Measurements from ENCODE around the gene NR4A1.

NR4A1 gene

DNA sequence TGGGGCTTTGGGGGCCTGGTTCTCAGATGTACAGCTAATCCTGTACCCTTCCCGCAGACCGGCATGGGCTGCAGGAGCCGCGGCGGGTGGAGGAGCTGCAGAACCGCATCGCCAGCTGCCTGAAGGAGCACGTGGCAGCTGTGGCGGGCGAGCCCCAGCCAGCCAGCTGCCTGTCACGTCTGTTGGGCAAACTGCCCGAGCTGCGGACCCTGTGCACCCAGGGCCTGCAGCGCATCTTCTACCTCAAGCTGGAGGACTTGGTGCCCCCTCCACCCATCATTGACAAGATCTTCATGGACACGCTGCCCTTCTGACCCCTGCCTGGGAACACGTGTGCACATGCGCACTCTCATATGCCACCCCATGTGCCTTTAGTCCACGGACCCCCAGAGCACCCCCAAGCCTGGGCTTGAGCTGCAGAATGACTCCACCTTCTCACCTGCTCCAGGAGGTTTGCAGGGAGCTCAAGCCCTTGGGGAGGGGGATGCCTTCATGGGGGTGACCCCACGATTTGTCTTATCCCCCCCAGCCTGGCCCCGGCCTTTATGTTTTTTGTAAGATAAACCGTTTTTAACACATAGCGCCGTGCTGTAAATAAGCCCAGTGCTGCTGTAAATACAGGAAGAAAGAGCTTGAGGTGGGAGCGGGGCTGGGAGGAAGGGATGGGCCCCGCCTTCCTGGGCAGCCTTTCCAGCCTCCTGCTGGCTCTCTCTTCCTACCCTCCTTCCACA is 7.6 kb downstream of the NR4A1 start:
- no peak for DNase-seq (ENCODE audit: low read depth, low spot score)

DNA sequence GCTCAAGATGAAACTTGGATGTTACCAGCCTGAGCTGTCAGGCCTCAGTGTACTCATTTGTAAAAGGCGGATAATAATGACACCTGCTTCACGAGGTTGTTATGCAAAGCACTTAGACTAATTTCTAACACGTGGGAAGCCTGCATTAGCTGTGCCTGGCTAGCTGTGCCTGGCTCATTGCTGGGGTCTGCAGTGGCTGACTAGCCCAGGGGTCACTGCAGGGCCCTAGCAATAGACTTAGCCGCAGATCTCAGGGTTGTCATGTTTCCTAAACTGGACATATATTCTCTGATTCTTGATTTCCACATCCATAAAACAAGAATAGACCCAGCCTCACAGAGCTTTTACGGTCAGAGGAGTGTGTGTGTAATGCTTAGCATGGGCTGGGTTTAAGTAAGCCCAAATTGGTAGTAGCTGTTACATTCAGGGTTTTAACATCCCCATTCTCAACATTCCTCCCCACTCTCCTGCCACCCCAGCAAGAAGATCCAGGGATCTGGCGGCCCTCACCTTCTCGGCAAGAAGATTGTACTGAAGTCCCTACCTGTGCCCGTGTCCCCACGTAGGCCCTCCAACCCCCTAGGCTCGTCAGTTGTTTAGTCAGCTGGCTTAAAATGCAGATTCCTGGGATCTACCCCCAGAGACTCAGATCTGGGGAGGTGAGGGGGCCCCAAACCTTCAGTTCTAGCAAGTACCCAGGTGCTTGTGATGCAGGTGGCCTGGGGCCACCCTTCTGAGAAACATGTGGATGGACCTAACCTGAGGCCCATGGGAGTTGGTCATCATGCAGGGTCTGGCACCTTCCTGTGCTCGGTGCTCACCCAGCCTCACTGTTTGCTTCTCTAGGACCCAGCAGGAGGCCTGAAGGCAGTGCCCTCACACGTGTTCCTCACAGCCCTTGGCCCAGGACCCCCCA is 8.6 kb downstream of the NR4A1 start:
- DNase-seq (ENCODE audit: low read depth, low spot score): no peak

DNA sequence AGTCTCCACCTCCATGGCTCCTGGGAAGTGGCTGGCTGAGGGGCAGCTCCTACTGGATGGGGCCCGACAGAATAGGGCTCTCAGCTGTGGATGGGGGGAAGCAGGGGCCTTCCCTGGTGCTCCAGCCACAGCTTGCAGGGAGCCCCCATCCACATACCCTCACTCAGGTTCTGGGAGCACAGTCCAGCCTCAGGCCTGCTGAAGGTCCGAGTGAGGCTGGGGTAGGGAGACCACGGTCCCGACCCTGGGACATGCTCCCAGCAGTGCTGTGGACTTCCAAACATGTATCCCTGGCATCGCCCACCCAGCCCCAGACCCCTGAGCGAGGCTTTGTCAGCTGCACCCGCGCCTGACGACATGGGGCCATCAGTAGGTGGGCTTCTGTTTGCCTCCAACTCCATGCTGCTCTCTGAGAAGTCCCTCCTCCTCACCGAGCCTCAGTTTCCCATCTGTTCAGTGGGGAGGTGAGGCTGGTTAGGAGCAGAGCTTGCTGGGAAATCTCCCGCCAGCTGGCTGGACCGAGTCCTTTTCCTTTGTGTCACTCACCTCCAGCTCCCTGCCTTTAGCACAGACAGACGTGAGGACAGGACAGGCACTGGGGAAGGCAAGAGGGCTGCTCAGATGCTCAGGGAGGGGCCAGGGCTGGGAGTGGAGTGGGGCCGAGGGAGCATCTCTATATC is 9.4 kb downstream of the NR4A1 start:
- no peak for DNase-seq (ENCODE audit: low read depth, low spot score)

DNA sequence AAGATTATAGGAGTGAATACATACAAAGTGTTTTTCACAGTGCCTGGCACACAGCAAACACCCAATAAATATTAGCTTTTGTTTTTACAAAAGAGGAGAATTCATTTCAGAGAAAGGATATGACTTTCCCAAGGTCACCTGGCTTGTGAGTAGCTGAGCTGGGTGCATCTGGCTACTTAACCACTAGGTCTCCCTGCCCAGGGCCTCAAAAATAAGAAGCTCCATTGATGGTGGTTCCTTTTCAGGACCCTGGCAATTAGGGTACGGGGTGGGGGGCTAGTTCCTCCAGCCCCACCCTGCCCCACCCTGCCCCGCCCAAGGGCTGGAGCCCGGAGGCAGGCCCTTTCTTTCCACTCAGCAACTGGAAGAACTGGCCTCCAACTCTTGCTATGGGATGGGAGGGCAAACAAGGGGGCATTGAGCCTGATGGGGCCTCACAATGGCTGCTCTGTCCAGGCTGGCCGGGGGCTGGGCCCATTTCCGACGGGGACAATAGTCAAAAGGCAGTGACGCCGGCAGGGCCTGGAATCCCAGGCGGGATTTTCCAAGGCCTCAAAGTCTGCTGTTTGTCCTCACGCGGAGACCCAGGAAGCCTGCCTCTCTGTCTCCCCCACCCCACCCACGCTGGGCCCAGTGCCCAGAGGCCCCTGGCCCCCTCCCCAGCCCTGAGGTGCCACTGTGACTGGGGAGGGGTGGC is 10.4 kb downstream of the NR4A1 start:
- no peak for DNase-seq (ENCODE audit: low read depth, low spot score)

DNA sequence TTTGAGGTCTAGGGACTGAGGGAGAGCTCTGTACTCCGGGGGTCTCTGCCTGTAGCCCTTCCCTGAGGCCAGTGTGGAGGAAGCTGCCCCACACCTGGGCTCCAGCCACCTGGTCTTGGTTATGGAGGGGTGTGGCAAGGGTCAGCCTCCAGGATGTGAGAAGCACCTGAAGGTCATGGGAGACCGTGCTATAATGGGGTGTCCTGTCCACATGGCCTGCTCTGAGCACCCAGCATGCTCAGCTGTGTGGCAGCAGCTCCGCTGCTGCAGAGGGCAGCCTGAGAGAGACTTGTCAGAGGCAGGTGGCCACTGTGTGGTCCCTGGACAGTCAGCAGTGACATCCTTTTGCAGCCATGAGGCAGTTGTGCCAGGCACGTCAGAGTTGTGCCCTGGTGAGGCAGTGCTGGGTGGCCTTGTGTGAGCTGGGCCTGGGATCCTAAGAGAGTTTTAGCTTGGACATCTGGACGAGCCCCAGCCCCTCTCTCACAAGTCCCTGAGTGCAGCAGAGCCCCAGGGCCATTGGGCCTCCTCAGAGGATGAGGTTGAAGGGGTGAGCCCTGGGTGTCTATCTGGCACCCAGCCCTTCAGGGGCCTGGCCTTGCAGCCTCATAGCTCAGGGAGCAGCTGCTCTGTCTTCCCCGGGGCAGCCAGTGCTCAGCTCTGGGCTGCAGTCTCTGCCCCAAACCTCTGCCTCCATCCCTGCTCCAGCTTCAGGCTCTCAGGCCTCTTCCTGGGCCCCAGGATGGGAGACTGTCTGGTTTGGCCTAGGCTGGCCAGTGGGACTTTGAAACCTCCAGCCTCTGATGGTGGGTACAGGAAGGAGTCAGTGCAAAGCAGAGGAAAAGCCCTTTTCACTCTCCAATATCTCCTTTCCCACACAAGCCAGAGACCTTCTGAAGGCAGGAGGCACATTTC is 11.2 kb downstream of the NR4A1 start:
- DNase-seq (ENCODE audit: low read depth, low spot score): no peak

DNA sequence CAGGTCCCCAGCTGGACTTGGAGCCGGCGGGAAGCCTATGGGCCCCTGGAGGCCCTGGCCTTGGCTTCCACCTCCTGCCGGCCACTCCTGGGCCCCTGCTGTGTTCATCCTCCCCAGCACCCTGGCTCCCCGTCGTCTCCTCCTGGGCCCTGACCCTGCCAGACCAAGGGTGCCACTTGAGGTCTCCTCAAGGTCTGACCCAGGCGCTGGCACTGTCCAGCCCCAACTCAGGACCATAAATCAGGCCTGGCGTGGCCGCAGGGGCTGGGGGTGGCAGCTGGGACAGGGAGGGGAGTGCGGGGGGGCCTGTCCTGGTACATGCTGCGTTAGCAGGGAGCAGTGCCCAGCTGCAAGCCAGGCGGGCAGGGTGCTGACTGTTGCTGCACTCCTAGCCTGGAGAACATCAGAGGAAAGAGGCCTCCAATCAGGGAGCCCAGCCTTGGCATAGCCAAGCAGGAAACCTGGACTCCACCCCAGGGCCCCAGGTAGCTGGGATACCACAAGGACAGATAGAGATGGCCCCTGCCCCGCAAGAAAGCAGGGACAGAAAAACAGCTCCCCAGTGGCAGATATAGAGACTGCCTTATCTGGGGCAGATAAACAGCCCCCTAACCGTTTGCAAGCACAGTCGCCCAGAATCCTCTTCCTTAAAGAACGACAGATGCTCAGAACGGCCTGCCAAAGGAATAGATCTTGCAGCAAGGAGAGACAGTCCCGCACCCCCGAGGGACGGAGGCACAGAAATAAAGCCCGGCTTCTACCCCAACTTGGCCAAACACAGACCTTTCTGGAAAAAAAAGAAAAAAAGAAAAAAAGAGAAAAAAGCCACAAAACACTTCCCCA is 12.1 kb downstream of the NR4A1 start:
- no peak for DNase-seq (ENCODE audit: low read depth, low spot score)

DNA sequence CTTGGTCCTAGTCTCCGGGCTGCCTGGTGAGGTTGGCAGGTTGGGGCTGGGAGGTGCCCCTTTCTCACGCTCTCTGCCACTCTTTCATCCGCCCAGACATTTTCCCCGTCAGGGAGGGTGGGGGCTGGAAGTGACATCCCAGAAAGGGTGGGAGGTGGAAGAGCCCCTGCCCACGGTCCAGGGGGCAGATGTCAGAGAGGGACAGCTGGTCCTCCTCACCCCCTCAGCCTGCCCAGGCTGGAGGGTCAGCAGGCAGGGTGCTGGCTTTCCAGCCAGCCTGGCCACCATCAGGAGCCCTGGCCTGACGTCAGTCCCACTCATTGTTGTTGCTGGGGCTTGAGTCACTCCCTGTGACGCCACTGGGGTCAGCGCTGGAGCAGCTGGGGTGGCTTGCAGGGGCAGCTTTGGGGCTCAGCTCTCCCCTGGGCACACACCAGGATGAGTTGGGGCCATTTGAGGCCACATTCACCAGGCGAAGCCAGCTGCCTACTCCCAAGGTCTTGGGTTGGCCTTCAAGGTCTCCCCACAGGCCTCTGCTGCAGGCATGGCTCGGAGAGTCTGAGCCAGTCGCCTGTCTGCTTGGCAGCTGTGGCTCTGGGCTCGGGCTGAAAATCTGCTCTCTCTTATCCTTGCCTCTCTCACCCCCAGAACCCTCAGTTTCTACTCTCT is 12.9 kb downstream of the NR4A1 start:
- DNase-seq (ENCODE audit: low read depth, low spot score): no peak

DNA sequence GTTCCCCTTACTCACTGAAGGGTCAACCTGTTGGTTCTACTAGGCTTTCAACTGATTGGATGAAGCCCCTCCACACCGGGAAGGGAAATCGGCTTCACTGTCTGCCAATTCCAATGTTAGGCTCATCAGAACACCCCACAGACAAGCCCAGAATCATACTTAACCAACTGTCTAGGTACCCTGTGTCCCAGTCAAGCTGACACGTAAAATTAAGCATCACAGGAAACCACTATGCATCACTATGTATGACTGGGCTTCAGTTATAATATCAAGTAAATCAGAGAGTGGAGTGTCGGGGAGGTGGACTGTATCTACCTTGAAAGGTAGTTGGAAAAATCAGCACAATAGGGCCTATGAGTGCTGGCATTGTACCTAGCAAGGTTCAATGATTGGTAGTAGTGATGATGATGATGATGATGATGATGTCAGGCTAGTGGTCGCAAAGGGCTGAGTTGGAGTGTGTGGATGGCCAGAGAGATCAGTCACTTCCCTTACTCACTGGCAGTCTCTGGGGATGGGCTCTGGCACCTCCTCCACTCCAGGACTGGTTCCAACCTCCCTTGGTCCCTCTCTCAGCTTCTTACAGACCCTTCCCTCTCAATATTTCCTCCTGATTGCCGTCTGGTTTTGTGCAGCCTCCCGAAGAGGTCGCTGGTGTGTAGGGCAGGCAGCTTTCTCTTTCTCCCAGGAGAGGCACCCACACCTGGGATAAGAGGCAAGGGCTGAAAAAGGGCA is 15.3 kb downstream of the NR4A1 start:
- no peak for DNase-seq (ENCODE audit: low read depth, low spot score)

DNA sequence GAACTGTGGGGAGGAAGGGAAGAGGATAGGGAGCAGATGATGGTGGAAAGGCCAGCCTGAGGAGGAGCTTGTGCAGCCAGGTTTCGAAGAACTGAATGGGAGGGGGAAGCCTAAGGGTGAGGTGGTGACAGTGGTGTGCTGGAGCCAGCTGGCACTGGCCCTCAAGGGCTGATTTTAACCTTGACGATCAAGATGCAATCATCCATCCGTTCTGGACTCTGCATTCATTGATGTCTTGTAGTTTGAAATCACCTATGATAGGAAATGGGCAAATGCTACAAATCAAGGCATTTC is 15.8 kb downstream of the NR4A1 start:
- DNase-seq (ENCODE audit: low read depth, low spot score): no peak

DNA sequence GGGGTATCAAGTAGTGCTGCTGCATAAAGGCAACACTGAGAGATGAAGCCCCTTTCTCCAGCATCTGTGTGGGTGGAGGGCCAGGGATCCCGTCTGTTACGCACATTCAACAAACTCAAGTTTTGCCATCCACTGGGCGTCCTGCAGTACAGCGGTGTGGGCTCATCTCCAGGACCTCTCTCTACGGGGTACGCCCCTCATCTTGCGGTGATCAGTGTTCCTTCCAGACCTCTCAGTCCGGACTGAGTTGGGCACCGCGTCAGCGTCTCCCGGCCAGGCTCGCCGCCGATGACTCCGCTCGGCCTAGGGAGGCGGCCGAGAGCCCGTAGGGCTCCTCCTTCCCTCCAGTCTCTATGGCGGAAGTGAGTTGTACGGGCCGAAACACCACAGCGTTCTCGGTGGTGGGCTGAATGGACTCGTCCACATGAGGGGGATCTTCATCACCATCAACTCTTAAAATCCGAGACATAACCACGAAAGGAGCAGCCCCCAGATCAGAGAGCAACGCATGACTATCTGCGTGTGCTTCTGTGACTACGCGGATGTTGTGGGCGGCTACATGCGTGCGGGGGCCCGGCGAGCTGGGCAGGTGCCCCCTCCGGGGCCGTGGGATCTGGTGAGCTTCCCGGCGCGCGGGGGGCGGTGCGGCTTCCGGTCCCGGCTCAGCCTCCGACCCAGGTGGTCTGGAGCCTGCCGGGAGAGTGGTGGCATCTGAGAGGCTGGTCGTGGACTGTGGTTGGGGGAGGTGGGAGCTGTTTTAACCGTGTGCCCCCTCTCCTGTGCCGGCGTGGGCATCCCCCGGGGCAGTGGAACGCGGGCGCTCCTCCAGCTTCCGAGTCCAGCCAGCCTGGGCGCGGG is 18.3 kb downstream of the NR4A1 start, which contains the start of gene ATG101:
ATG101 (plus strand) TSS at position 652 of the 858 bp plus-strand sequence. CDS start 3,673 bp downstream, outside the sequence.
- DNase-seq (ENCODE audit: low read depth, low spot score): peak; percentile 68

DNA sequence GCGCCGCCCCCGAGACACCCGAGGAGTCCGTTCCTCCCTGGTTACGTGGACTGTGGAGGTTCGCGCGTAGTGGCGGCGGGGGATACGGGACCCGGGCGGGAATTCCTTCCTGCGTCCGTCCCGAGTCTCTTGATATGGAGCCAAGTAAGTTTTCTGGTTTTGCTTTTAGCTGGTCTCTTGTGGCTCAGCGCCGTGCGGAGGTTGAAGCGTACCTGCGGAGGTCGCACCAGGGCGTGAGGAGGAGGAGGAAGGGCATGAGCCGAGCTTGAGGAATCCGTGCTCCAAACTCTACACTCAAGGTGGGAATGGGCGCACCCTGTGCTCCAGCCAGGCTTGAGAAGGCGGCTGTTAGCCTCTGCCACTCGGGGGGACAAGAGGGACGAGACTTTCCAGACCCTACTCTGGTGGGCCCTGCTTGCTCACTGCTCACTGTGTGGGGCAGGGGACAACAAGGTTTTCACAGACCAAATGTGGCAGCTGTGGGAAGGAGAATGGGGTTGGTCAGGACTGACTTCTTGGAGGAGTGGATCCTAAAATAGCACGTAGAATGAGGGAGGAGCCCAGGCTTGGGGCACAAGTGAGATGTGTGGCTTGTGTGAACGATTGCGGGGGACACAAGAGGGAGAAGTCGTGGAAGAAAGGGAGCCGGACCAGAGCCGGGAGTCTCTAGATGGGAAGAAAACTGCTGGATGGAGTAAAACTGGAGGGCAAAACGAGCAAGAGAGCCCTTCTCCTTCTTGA is 19.1 kb downstream of the NR4A1 start:
- no peak for DNase-seq (ENCODE audit: low read depth, low spot score)

DNA sequence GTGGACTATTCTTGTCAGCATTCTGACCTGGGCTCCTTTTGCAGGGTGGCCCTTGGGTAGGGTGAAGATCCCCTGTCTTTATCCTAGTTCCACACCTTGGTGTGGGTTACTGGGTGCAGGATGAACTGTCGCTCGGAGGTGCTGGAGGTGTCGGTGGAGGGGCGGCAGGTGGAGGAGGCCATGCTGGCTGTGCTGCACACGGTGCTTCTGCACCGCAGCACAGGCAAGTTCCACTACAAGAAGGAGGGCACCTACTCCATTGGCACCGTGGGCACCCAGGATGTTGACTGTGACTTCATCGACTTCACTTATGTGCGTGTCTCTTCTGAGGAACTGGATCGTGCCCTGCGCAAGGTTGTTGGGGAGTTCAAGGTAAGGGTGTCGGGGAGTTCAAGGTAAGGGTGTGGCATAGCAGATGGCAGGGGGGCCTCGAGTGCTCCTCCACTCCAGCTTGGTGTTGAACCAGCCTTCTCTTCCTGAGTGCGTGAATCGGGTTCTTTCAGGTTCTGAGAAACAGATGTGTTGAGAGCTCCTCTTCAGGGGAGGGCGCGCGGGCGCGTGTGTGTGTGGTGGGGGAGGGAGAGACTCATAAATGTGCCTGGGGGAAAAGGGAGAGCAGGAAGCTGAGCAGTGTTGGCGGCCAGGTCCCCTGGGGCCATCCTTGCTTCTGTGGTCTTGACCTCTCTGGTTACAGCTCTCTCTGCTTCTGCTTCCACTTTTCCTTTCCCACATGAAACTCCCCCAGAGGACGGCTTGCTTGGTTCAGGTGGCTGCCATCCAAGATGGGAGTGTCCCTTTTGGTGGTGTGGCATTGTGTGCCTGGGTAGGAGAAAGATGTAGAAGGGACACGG is 22.5 kb downstream of the NR4A1 start:
- DNase-seq (ENCODE audit: low read depth, low spot score): no peak

DNA sequence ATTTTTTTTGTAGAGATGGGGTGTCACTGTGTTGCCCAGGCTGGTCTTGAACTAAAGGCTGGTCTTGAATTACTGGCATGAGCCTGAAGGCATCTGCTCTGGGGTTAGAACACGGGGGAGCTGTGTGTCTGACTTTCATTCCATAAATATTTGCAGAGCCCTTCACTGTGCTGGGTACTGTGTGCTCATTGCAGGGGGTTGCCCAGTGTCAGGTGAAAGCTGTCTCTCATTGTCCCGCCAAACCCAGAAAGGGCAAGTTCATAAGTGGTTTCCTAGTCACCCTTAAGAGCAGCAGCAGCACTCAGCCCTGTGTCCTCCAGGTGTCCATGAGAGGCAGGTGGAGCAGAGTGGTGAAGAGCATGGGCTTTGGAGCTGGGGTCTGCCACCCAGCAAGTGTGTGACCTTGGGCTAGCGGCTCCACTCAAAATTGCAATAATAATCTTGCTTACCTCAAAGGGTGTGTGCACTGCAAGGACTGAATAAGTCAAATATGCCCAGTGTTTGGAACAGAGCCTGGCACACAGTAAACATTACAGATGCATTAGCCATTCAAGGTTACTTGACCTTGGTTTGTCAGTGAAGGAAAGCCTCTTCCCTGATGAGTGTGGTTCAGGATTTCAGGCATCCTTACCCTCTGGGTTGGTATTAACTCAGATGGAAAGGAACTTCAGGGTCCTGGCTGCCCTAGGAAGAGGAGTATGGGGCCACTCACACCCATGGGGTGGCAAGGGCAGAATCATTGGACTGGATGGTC is 23.9 kb downstream of the NR4A1 start:
- DNase-seq (ENCODE audit: low read depth, low spot score): no peak

DNA sequence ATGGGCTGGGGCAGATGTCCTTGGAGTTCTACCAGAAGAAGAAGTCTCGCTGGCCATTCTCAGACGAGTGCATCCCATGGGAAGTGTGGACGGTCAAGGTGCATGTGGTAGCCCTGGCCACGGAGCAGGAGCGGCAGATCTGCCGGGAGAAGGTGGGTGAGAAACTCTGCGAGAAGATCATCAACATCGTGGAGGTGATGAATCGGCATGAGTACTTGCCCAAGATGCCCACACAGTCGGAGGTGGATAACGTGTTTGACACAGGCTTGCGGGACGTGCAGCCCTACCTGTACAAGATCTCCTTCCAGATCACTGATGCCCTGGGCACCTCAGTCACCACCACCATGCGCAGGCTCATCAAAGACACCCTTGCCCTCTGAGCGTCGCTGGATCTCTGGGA is 25.6 kb downstream of the NR4A1 start:
- no peak for DNase-seq (ENCODE audit: low read depth, low spot score)

DNA sequence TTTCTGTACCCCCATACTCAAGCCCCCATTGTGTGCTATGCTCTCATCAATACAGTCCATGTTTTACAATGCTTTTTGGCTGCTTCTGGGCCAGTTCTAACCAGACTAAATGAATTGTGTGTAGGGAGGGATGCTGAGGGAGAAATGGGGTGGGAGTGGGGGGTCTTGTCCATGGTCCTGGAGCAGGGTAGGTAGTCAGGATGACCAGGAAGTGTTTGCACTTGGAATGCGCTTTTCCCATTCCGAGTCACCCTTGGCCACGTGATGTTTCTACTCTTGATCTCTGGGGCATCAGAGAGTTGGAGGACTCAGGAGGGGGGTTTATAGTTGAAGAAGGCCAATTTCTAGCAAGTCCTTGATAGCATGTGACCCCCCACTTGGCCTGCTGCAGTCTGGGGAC is 27.0 kb downstream of the NR4A1 start:
- no peak for DNase-seq (ENCODE audit: low read depth, low spot score)

Measured in activated naive CD8-positive, alpha-beta T cell treated with anti-CD3 and anti-CD28 coated beads, Interleukin-2, amount 50 U/mL, for 16 hours (primary cell).